ENCODE data around the gene NCF2.

Gene NCF2

GRCh38 chr1:183533617-183534174 is 56.6 kb downstream of the NCF2 start:
- in situ Hi-C loops (cut with HindIII; ENCODE audit: low pct_ligation_motif_present, low sequenced_read_pairs): no loop called here
- TF ChIP-seq CTCF (IDR thresholded peaks at IDR 0.05; ENCODE audit: low read depth, low read length, missing control alignments): no peak
- Histone ChIP-seq H3K27ac (no peak overlapping the region), H3K36me3 (replicated peaks) (peaks cover 11% of the 10 kb centered on the region), H3K27me3 (replicated peaks) (no peaks in the 10 kb centered on the region), H3K4me3 (ENCODE audit: low read depth, low read length) (no peak overlapping the region)
- DNase-seq: no peak

GRCh38 chr1:183528577-183528976 is 61.7 kb downstream of the NCF2 start:
- no peak for TF ChIP-seq CTCF (IDR thresholded peaks at IDR 0.05; ENCODE audit: low read depth, low read length, missing control alignments)
- Histone ChIP-seq H3K36me3 (replicated peaks) (peaks cover 7% of the 10 kb centered on the region), H3K27ac (no peak overlapping the region), H3K27me3 (replicated peaks) (no peaks in the 10 kb centered on the region), H3K4me3 (ENCODE audit: low read depth, low read length) (no peak overlapping the region)
- DNase-seq: no peak
- in situ Hi-C loops (cut with HindIII; ENCODE audit: low pct_ligation_motif_present, low sequenced_read_pairs): no loop called here

- peaks cover 6% of the 10 kb centered on the region for H3K36me3 ChIP-seq (replicated peaks)
- no peak for DNase-seq
- no peak for TF ChIP-seq CTCF (IDR thresholded peaks at IDR 0.05; ENCODE audit: low read depth, low read length, missing control alignments)
- in situ Hi-C loops (cut with HindIII; ENCODE audit: low pct_ligation_motif_present, low sequenced_read_pairs): no loop called here
- no peak overlapping the region for H3K27ac ChIP-seq
- H3K27me3 ChIP-seq (replicated peaks): no peaks in the 10 kb centered on the region
- no peak overlapping the region for H3K4me3 ChIP-seq (ENCODE audit: low read depth, low read length)
Observed at GRCh38 chr1:183522104-183522503, 68.2 kb downstream of the NCF2 start.

- in situ Hi-C loops (cut with HindIII; ENCODE audit: low pct_ligation_motif_present, low sequenced_read_pairs): no loop called here
- no peak for DNase-seq
- Histone ChIP-seq H3K36me3 (replicated peaks) (peaks cover 6% of the 10 kb centered on the region), H3K27me3 (replicated peaks) (no peaks in the 10 kb centered on the region), H3K27ac (no peak overlapping the region), H3K4me3 (ENCODE audit: low read depth, low read length) (no peak overlapping the region)
- TF ChIP-seq CTCF (IDR thresholded peaks at IDR 0.05; ENCODE audit: low read depth, low read length, missing control alignments): no peak
Observed at GRCh38 chr1:183520379-183520778, 69.9 kb downstream of the NCF2 start.

- H3K36me3 ChIP-seq (replicated peaks): peaks cover 6% of the 10 kb centered on the region
- no peak for TF ChIP-seq CTCF (IDR thresholded peaks at IDR 0.05; ENCODE audit: low read depth, low read length, missing control alignments)
- in situ Hi-C loops (cut with HindIII; ENCODE audit: low pct_ligation_motif_present, low sequenced_read_pairs): no loop called here
- H3K27me3 ChIP-seq (replicated peaks): no peaks in the 10 kb centered on the region
- DNase-seq: no peak
- H3K27ac ChIP-seq: no peak overlapping the region
- H3K4me3 ChIP-seq (ENCODE audit: low read depth, low read length): no peak overlapping the region
Observed at GRCh38 chr1:183517401-183517800, 72.9 kb downstream of the NCF2 start.

GRCh38 chr1:183516725-183517124 is 73.5 kb downstream of the NCF2 start:
- Histone ChIP-seq H3K4me3 (ENCODE audit: low read depth, low read length) (no peak overlapping the region), H3K36me3 (replicated peaks) (peaks cover 6% of the 10 kb centered on the region), H3K27ac (no peak overlapping the region), H3K27me3 (replicated peaks) (no peaks in the 10 kb centered on the region)
- TF ChIP-seq CTCF (IDR thresholded peaks at IDR 0.05; ENCODE audit: low read depth, low read length, missing control alignments): no peak
- no peak for DNase-seq
- in situ Hi-C loops (cut with HindIII; ENCODE audit: low pct_ligation_motif_present, low sequenced_read_pairs): no loop called here

Measured in brain microvascular endothelial cell (primary cell).